ENCODE measurements around the gene MICAL3.
"Not testable (repeated sequence)": the region's sequence is repeated elsewhere in the genome, so short reads cannot be mapped to it uniquely, and the experiment has no call there.

Gene MICAL3

DNA sequence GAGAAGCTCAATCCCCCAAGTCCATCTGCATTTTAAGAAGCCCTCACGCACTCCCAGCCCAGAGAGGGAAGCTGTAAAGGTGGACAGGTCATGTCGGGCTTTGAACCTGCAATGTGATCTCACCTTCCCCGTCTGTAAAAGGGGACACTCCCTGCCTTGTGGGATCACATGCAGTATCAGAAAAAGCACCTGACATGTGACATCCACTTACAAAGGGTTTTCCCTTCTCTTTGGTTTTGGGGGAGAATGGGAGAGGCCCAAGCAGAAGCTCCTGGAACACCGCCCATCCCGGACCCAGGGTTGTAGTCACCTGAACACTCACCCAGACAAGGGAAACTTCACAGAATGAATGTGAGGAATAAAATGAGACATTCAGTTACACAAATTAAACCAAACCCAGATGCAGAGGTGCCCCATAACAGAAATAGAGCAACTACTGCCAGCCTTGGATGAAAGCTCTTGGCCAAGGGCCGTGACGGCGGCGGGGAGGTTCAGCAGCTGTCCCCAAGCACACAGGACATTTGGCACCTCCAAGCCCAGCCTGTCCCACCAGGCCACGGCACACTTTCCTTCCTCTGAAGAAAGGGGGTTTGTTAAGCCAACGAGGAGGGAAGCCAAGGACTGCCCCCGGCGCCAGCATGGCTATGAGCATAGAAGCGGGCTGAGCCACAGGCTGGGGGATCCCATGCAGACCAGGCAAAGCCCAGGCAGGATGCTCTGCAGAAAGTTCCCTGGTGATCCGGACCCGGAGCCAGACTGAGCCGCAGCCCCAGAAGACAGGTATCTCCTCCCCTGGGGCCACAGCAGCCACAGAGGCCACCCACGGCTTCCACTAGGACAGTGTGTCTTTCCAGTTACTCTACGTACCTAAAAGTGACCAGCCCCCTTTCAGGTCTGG is 253.9 kb downstream of the MICAL3 start:
- Histone ChIP-seq H3K4me1 (ENCODE audit: control insufficient read depth, low read depth, low read length) (peaks cover 7% of the 10 kb centered on the region), H3K56ac (ENCODE audit: low read length) (peak overlapping the region; percentile 15), H3K4me3 (ENCODE audit: low read length) (no peak overlapping the region), H3K4me2 (ENCODE audit: low read length) (no peak overlapping the region), H3K27me3 (ENCODE audit: insufficient read depth, low read length, poor library complexity) (no peaks in the 10 kb centered on the region), H2BK5ac (ENCODE audit: low read length) (no peak overlapping the region), H3K9ac (ENCODE audit: low read length) (no peak overlapping the region), H3K79me1 (ENCODE audit: low read length) (peaks cover 10% of the 10 kb centered on the region), H3K79me2 (ENCODE audit: control insufficient read depth, insufficient read depth, low read length) (peaks cover 16% of the 10 kb centered on the region), H4K5ac (ENCODE audit: low read length) (no peak overlapping the region), H3K18ac (ENCODE audit: low read length) (no peak overlapping the region), H2AK5ac (ENCODE audit: low read length) (no peak overlapping the region), H3K23ac (ENCODE audit: low read length) (no peak overlapping the region), H3K4ac (ENCODE audit: low read depth, low read length) (no peak overlapping the region), H4K8ac (ENCODE audit: low read depth, low read length) (no peak overlapping the region), H2BK15ac (replicated peaks; ENCODE audit: low read depth) (no peak overlapping the region), H3K27ac (ENCODE audit: low read depth, low read length) (no peak overlapping the region), H2BK120ac (ENCODE audit: low read depth, low read length) (no peak overlapping the region), H3K36me3 (ENCODE audit: control insufficient read depth, insufficient read depth, low read length) (no peaks in the 10 kb centered on the region)
- no peak for DNase-seq
- no CpG with 5 or more reads among the region's 19 CpGs for WGBS (ENCODE audit: extremely low coverage, insufficient coverage, low lambda C conversion rate)

DNA sequence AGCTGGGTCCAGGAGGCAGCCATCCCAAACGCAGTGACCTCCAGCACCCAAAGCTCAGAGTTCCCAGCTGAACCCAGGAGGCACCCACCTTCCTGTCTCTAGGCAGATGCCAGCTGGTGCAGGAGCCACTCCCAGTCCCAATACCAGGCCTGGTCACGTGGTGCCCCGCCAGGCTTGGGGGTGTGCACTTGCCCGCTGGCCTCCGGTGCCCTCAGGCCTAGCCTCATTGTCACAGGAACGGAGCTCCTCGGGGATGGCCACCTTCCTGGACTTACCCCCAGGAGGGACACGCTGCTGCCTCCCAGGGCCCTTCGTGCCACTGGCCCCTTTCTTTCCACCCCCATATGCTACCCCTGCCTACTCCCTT is 254.7 kb downstream of the MICAL3 start:
- DNase-seq, result no peak
- H3K4me2 ChIP-seq (ENCODE audit: low read length), result no peak overlapping the region

DNA sequence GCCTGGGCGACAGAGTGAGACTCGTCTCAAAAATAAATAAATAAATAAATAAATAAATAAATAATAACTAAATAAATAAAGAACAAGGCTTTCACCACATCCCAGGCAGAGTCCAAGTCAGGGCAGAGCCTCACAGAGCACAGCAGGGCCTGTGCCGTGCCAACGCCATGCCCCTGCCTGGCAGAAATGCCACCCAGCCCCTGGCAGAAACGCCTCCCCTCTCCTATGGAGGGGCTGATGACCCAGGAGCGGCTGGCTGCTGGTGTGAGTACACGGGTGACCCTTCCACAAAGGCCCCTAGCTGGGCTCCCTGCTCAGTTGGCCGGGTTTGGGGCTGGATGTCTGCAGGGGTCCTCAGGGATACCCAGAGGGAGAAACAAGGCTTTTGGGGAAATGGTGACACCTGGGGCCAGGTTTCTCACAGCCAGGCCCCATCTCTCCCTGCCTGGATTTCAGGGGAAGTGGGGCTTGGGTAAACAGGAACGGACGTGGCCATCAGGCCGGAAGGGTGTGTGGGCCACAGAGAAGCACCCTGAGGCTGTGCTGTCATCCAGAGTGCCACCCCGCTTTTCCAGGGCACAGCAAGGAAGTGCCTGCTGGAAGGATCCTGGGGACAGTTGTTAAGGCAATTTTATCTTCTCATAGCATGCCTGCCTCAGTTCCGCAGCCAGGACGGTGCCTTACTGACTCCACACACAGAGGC is 255.2 kb downstream of the MICAL3 start:
- H4K5ac ChIP-seq (ENCODE audit: low read length), result no peak overlapping the region
- WGBS (ENCODE audit: extremely low coverage, insufficient coverage, low lambda C conversion rate), result no CpG with 5 or more reads among the region's 14 CpGs
- H3K27me3 ChIP-seq (ENCODE audit: insufficient read depth, low read length, poor library complexity), result no peaks in the 10 kb centered on the region
- no peak overlapping the region for H3K56ac ChIP-seq (ENCODE audit: low read length)
- no peak overlapping the region for H2BK15ac ChIP-seq (replicated peaks; ENCODE audit: low read depth)
- H3K4me1 ChIP-seq (ENCODE audit: control insufficient read depth, low read depth, low read length), result peaks cover 7% of the 10 kb centered on the region
- H3K36me3 ChIP-seq (ENCODE audit: control insufficient read depth, insufficient read depth, low read length), result no peaks in the 10 kb centered on the region
- H3K23ac ChIP-seq (ENCODE audit: low read length), result no peak overlapping the region
- peaks cover 16% of the 10 kb centered on the region for H3K79me2 ChIP-seq (ENCODE audit: control insufficient read depth, insufficient read depth, low read length)
- no peak overlapping the region for H3K4me2 ChIP-seq (ENCODE audit: low read length)
- no peak overlapping the region for H3K27ac ChIP-seq (ENCODE audit: low read depth, low read length)
- DNase-seq, result no peak
- no peak overlapping the region for H2AK5ac ChIP-seq (ENCODE audit: low read length)
- H2BK120ac ChIP-seq (ENCODE audit: low read depth, low read length), result no peak overlapping the region
- H3K4ac ChIP-seq (ENCODE audit: low read depth, low read length), result no peak overlapping the region
- H3K4me3 ChIP-seq (ENCODE audit: low read length), result no peak overlapping the region
- H2BK5ac ChIP-seq (ENCODE audit: low read length), result no peak overlapping the region
- no peak overlapping the region for H4K8ac ChIP-seq (ENCODE audit: low read depth, low read length)
- no peak overlapping the region for H3K18ac ChIP-seq (ENCODE audit: low read length)
- peaks cover 10% of the 10 kb centered on the region for H3K79me1 ChIP-seq (ENCODE audit: low read length)
- H3K9ac ChIP-seq (ENCODE audit: low read length), result no peak overlapping the region

More for the DNA sequence above, 254.7 kb downstream of the MICAL3 start:
- H3K9ac ChIP-seq (ENCODE audit: low read length), result no peak overlapping the region
- no peak overlapping the region for H3K4ac ChIP-seq (ENCODE audit: low read depth, low read length)
- no peak overlapping the region for H4K8ac ChIP-seq (ENCODE audit: low read depth, low read length)
- H2BK15ac ChIP-seq (replicated peaks; ENCODE audit: low read depth), result no peak overlapping the region
- no peak overlapping the region for H3K18ac ChIP-seq (ENCODE audit: low read length)
- no peaks in the 10 kb centered on the region for H3K27me3 ChIP-seq (ENCODE audit: insufficient read depth, low read length, poor library complexity)
- no peak overlapping the region for H2BK120ac ChIP-seq (ENCODE audit: low read depth, low read length)
- no CpG with 5 or more reads among the region's 9 CpGs for WGBS (ENCODE audit: extremely low coverage, insufficient coverage, low lambda C conversion rate)
- H3K79me2 ChIP-seq (ENCODE audit: control insufficient read depth, insufficient read depth, low read length), result peaks cover 16% of the 10 kb centered on the region
- no peak overlapping the region for H2BK5ac ChIP-seq (ENCODE audit: low read length)
- no peaks in the 10 kb centered on the region for H3K36me3 ChIP-seq (ENCODE audit: control insufficient read depth, insufficient read depth, low read length)
- peaks cover 10% of the 10 kb centered on the region for H3K79me1 ChIP-seq (ENCODE audit: low read length)
- no peak overlapping the region for H3K4me3 ChIP-seq (ENCODE audit: low read length)
- H3K4me1 ChIP-seq (ENCODE audit: control insufficient read depth, low read depth, low read length), result peaks cover 7% of the 10 kb centered on the region
- no peak overlapping the region for H4K5ac ChIP-seq (ENCODE audit: low read length)
- H2AK5ac ChIP-seq (ENCODE audit: low read length), result no peak overlapping the region
- no peak overlapping the region for H3K27ac ChIP-seq (ENCODE audit: low read depth, low read length)
- H3K56ac ChIP-seq (ENCODE audit: low read length), result no peak overlapping the region
- H3K23ac ChIP-seq (ENCODE audit: low read length), result no peak overlapping the region

DNA sequence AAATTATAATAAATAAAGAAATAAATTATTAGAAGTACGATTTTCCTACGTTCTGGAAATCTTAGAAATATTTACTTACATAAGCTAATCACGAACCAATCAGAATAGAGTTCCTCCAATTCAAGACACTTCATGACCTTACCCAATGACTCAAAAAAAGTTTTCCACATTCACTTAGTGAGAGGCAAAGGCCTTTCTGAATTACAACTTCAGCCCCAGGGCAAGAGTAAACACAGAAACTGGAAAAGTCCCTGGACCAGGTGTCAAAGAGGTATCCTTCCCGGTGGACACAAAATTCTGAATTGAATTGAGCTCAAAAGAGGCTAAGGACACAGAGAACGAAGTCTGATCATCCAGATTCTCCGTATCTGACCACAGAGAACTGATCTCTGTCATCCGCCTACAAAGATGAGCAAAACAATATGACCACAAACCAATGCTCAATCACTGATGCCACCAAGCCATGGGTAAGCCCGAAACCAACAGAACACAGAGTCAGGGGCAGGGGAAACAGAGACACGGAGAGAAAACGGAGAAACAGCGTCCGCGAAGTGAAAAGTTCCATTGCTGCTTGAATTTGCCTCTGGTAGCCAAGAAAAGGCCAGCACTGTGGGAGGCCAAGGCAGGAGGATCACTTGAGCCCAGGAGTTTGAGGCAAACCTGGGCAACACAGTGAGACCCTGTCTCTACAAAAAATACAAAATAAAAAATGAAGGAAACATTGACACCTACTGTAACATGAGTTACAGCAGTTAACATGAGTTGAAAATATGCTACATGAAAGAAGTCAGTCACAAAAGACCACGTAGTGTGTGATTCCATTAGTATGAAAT is 256.9 kb downstream of the MICAL3 start:
- Histone ChIP-seq H3K4me2 (ENCODE audit: low read length) (no peak overlapping the region), H2AK5ac (ENCODE audit: low read length) (no peak overlapping the region), H4K8ac (ENCODE audit: low read depth, low read length) (no peak overlapping the region), H3K56ac (ENCODE audit: low read length) (no peak overlapping the region), H3K79me1 (ENCODE audit: low read length) (peaks cover 5% of the 10 kb centered on the region), H3K23ac (ENCODE audit: low read length) (no peak overlapping the region), H3K4me1 (ENCODE audit: control insufficient read depth, low read depth, low read length) (no peaks in the 10 kb centered on the region), H3K18ac (ENCODE audit: low read length) (no peak overlapping the region), H3K27ac (ENCODE audit: low read depth, low read length) (no peak overlapping the region), H2BK5ac (ENCODE audit: low read length) (no peak overlapping the region), H2BK15ac (replicated peaks; ENCODE audit: low read depth) (no peak overlapping the region), H3K36me3 (ENCODE audit: control insufficient read depth, insufficient read depth, low read length) (no peaks in the 10 kb centered on the region), H3K27me3 (ENCODE audit: insufficient read depth, low read length, poor library complexity) (no peaks in the 10 kb centered on the region), H3K4ac (ENCODE audit: low read depth, low read length) (no peak overlapping the region), H4K5ac (ENCODE audit: low read length) (no peak overlapping the region), H2BK120ac (ENCODE audit: low read depth, low read length) (no peak overlapping the region), H3K79me2 (ENCODE audit: control insufficient read depth, insufficient read depth, low read length) (peaks cover 7% of the 10 kb centered on the region), H3K9ac (ENCODE audit: low read length) (no peak overlapping the region), H3K4me3 (ENCODE audit: low read length) (no peak overlapping the region)
- DNase-seq, result no peak
- no CpG with 5 or more reads among the region's 14 CpGs for WGBS (ENCODE audit: extremely low coverage, insufficient coverage, low lambda C conversion rate)

DNA sequence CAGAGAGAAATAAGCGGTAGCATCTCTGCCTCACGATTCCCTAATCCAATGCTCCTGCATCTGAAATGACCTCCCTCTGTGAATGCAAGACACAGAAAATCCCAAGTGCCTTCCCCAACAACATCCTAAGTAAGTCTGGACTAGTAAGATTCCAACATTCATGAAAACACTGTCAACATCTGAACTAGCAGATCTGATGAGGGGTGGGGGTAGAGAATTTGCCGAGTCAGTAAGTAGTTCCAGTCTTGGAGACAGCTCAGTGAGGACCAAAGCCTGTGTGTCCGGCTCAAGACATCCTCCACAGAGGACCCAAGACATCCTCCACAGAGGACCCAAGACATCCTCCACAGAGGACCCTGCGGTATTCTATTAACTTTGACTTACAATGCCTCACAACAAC is 259.5 kb downstream of the MICAL3 start:
- H3K4ac ChIP-seq (ENCODE audit: low read depth, low read length); H2BK5ac ChIP-seq (ENCODE audit: low read length); DNase-seq; H3K4me1 ChIP-seq (ENCODE audit: control insufficient read depth, low read depth, low read length); H3K27ac ChIP-seq (ENCODE audit: low read depth, low read length); H3K56ac ChIP-seq (ENCODE audit: low read length); H3K9ac ChIP-seq (ENCODE audit: low read length); H3K4me2 ChIP-seq (ENCODE audit: low read length); H3K23ac ChIP-seq (ENCODE audit: low read length); H3K79me1 ChIP-seq (ENCODE audit: low read length); H4K8ac ChIP-seq (ENCODE audit: low read depth, low read length); H3K27me3 ChIP-seq (ENCODE audit: insufficient read depth, low read length, poor library complexity); H3K4me3 ChIP-seq (ENCODE audit: low read length); H2AK5ac ChIP-seq (ENCODE audit: low read length); H3K18ac ChIP-seq (ENCODE audit: low read length); H3K36me3 ChIP-seq (ENCODE audit: control insufficient read depth, insufficient read depth, low read length); H2BK120ac ChIP-seq (ENCODE audit: low read depth, low read length); H3K79me2 ChIP-seq (ENCODE audit: control insufficient read depth, insufficient read depth, low read length); H2BK15ac ChIP-seq (replicated peaks; ENCODE audit: low read depth); H4K5ac ChIP-seq (ENCODE audit: low read length): not testable (repeated sequence)
- no CpG with 5 or more reads among the region's 5 CpGs for WGBS (ENCODE audit: extremely low coverage, insufficient coverage, low lambda C conversion rate)

Measured in mesendoderm (in vitro differentiated cells).